GM10266 (cell line): ENCODE data around the gene PDE6G.

Experiments used
- DNase-seq: peaks from one replicate; pipeline ENCODE4 v3.0.0; 2012; ENCODE audit errors: extremely low spot score
- CTCF ChIP-seq: IDR thresholded peaks from 2 replicates; pipeline ENCODE4 v1.5.1; 2012; ENCODE audit warnings: mild to moderate bottlenecking, low read depth; ENCODE audit not compliant: control insufficient read depth, insufficient read depth; ENCODE audit errors: missing control alignments

PDE6G gene

DNA sequence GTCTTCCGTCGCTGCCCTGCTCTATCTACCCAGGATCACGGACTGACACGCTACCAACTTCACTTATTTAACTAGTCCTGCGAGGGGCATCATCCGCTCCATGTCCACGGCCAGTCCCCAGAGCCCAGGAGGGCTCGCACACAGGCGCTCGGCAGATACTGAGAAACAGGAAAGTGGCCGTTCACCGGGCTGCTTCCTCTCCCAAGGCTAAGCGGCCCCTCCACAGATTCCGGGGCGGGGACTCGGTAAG is 9.7 kb upstream of the PDE6G start:
- DNase-seq = no peak

GRCh38 chr17:81665205-81666091 is 9.1 kb upstream of the PDE6G start:
- peak; percentile 67 for DNase-seq
- no peak for TF ChIP-seq CTCF

More for the DNA sequence above, 9.7 kb upstream of the PDE6G start:
- TF ChIP-seq CTCF = no peak

DNA sequence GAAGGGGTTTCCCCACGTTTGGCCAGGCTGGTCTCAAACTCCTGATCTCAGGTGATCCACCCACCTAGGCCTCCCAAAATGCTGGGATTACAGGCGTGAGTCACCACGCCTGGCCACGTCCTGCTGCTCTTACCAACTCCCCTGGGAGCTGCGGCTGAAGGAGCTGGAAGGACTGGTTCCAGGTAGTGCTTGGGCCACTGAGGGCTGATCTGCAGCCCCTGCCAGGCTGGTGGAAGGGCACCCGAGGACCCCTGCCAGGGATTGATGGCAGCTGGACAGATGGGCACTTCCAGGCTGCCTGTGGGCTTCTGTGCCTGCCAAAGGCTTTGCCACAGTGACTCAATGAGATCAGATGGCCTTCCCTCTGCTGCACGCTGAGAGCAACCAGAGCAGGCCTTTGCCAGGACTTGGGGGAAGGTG is 7.7 kb upstream of the PDE6G start:
- no peak for TF ChIP-seq CTCF
- DNase-seq = no peak

DNA sequence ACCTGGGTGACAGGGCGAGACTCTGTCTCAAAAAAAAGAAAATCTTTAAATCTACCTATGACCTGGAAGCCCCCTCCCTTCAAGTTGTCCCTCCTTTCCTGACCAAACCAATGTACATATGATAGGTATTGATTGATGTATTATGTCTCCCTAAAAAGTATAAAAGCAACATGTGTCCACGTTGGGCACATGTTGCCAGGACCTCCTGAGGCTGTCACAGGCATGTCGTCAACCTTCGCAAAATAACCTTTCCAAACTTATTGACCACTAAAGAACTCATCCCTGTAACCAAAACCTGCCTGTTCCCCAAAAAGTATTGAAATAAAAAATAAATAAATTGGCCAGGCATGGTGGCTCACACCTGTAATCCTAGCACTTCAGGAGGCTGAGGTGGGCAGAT is 5.7 kb upstream of the PDE6G start:
- DNase-seq = no peak
- TF ChIP-seq CTCF = no peak

- no peak for DNase-seq
- no peak for TF ChIP-seq CTCF
These were observed 4.1 kb upstream of the PDE6G start for GRCh38 chr17:81660441-81660840.

DNA sequence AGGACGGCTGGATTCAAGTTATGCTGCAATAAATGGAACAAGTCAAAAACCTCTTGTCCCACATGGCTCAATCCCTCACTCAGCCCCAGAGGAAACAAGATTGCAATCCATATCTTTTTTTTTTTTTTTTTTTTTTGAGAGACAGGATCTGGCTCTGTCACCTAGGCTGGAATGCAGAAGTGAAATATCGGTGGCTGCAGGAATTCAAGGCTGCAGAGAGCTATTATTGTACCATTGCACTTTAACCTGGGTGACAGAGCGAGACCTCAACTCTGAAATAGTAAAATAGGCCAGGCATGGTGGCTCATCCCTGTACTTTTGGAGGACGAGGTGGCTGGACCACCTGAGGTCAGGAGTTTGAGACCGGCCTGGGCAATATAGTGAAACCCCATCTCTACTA is 2.7 kb upstream of the PDE6G start:
- no peak for DNase-seq
- TF ChIP-seq CTCF = no peak

DNA sequence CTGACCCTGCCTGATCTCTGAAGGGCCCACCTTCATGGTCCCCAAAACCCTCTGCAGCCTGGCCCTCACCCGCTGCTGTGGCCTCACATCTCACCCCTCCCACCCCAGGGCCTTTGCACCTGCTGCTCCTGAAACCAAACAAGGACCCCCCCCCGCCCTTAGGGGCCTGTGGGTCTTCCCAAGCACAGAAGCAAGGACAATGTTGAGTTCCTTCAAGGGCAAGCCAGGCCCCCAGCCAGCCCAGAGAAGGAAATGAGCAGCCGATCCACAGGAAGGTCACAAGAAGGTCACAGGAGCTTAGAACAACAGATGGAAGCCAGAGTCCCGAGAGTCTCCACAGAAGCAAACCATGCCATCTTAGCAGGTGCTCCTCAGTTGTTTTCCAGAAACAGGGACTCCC is 493 bp upstream of the PDE6G start:
- no peak for TF ChIP-seq CTCF
- no peak for DNase-seq
